Cardiac fibroblast (primary cell): ENCODE data around the gene FKBP7.
"Not testable (repeated sequence)": the region's sequence is repeated elsewhere in the genome, so short reads cannot be mapped to it uniquely, and the experiment has no call there.

Experiments used
- DNase-seq, 2 donors: peaks; one replicate each; pipeline versions ENCODE4 v3.0.0 to v3.0.0-alpha.2; 2010; ENCODE audit warnings: low read depth in 2 of 2
- H3K4me3 ChIP-seq, 2 donors: replicated peaks in 1 of 2; 1 replicate in 1 of 2; 2 replicates in 1 of 2; pipeline ENCODE4 v1.5.1; 2011; ENCODE audit warnings: low read depth in 2 of 2, low read length in 2 of 2, mild to moderate bottlenecking in 2 of 2, moderate library complexity in 1 of 2
- CTCF ChIP-seq: IDR thresholded peaks from one replicate; pipeline ENCODE4 v1.5.1; 2011; ENCODE audit warnings: low read depth, mild to moderate bottlenecking, low read length, inconsistent platforms

FKBP7 gene

GRCh38 chr2:178429336-178429735, 49.1 kb downstream of the FKBP7 start:
- no peak for TF ChIP-seq CTCF
- DNase-seq, result no peak

GRCh38 chr2:178428396-178428806, 50.0 kb downstream of the FKBP7 start:
- no peak overlapping the region for H3K4me3 ChIP-seq
- no peak for TF ChIP-seq CTCF
- no peak for DNase-seq

More at GRCh38 chr2:178429336-178429735, 49.1 kb downstream of the FKBP7 start:
- no peak overlapping the region for H3K4me3 ChIP-seq

- DNase-seq, result no peak
Observed at GRCh38 chr2:178427458-178427857, 50.9 kb downstream of the FKBP7 start.

GRCh38 chr2:178426388-178426787, 52.0 kb downstream of the FKBP7 start:
- DNase-seq, result peak in 1 of 2 donors; percentile 48
- no peak overlapping the region for H3K4me3 ChIP-seq
- no peak for TF ChIP-seq CTCF

More at GRCh38 chr2:178427458-178427857, 50.9 kb downstream of the FKBP7 start:
- no peak overlapping the region for H3K4me3 ChIP-seq
- TF ChIP-seq CTCF, result no peak

- no peak overlapping the region for H3K4me3 ChIP-seq
- no peak for TF ChIP-seq CTCF
- DNase-seq, result no peak
Observed at GRCh38 chr2:178425255-178425827, 53.1 kb downstream of the FKBP7 start.

- not testable (repeated sequence) for DNase-seq
Observed at GRCh38 chr2:178423746-178424145, 54.7 kb downstream of the FKBP7 start.

GRCh38 chr2:178422097-178422496, 56.3 kb downstream of the FKBP7 start:
- DNase-seq, result no peak
- no peak overlapping the region for H3K4me3 ChIP-seq
- TF ChIP-seq CTCF, result no peak

More at GRCh38 chr2:178423746-178424145, 54.7 kb downstream of the FKBP7 start:
- H3K4me3 ChIP-seq, result not testable (repeated sequence)
